Tibial nerve (tissue), 4 donors: Measurements from ENCODE around the gene F5. TPM values are rescaled to one million over a fixed set of nuclear protein-coding genes. Genes with fewer than 3 reads are reported as not detected.

Source experiments
- DNase-seq, 2 donors: peaks; one replicate each; pipeline ENCODE4 v3.0.0-alpha.2; 2019; ENCODE audit warnings: low spot score in 2 of 2
- H3K27ac ChIP-seq, 4 donors: fragments of 200-600 bp; sonication (generic) in 3 of 4; one replicate each; pipeline ENCODE4 v1.5.1; 2017 to 2019; ENCODE audit warnings: mild to moderate bottlenecking in 1 of 4
- H3K27me3 ChIP-seq, 2 donors: fragments of 200-600 bp; sonication (generic) in 1 of 2; one replicate each; pipeline versions ENCODE4 v1.5.1 to v1.6.0; 2017 to 2019
- H3K36me3 ChIP-seq, 3 donors: fragments of 200-600 bp; sonication (generic); one replicate each; pipeline ENCODE4 v1.5.1; 2018 to 2019
- H3K4me1 ChIP-seq, 4 donors: fragments of 200-600 bp; sonication (generic) in 3 of 4; one replicate each; pipeline ENCODE4 v1.5.1; 2017 to 2019
- H3K4me3 ChIP-seq, 4 donors: fragments of 200-600 bp; sonication (generic) in 3 of 4; one replicate each; pipeline ENCODE4 v1.5.1; 2017 to 2019; ENCODE audit warnings: mild to moderate bottlenecking in 1 of 4, moderate library complexity in 1 of 4
- H3K9me3 ChIP-seq, 4 donors: fragments of 200-600 bp; sonication (generic) in 3 of 4; one replicate each; pipeline ENCODE4 v1.5.1; 2017 to 2019
- EP300 ChIP-seq, 2 donors: sonication (generic); formaldehyde crosslinking; IDR thresholded peaks; one replicate each; pipeline ENCODE4 v1.6.1; 2017; ENCODE audit warnings: antibody characterized with exemption in 2 of 2, mild to moderate bottlenecking in 1 of 2
- POLR2A ChIP-seq, 2 donors: fragments of 450-650 bp; IDR thresholded peaks; one replicate each; pipeline ENCODE4 v1.6.1; 2017; ENCODE audit warnings: antibody characterized with exemption in 2 of 2, mild to moderate bottlenecking in 2 of 2, moderate library complexity in 2 of 2
- WGBS, 2 donors: methylation state at CpG; one replicate each; pipeline ENCODE4 v1.1.5; 2018; 5-methylcytosine and 5-hydroxymethylcytosine counted together
- total RNA-seq, 4 donors: library from RNA; depleted of rRNA; stranded (reverse); fragments of >200 nt; gene quantifications; one replicate each; pipeline ENCODE4 v1.1.0, GENCODE V29; 2016
- TF ChIP-seq, protein P1 (sequence below), 5 experiments: fragments of 200-600 bp in 3 of 5; fragments of 450-650 bp in 2 of 5; sonication (generic) in 3 of 5; IDR thresholded peaks; one replicate each; pipeline ENCODE4 v1.5.1; 2016 to 2019; ENCODE audit warnings: antibody characterized with exemption in 5 of 5, mild to moderate bottlenecking in 3 of 5, moderate library complexity in 2 of 5

The F5 gene
- total RNA-seq, 4 donors from 2014 or later, result 0.42 to 0.98 (median 0.60) TPM; not detected in 1

DNA sequence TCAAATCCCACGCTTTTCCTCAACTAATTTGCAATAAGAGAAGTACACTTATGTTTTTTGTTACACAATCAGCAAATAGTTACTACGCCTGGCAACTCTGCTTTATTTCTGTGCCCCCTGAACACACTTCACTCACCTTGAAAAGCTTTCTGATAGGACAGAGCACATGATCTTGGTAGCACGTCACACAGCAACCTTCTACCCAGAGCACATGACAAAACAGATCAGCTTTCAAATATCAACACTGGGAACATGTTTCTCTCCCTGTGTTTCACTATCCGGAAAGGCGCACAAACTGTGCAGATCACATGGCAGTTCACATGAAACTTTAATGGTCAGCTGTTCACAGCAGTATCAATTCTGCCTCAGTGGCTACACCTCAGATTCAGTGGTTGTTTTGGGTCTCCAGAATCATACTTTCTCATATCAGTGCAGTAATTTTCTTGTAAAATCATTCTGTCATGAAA is 102.7 kb downstream of the F5 start:
- Histone ChIP-seq H3K4me3 (peak overlapping the region; percentile 73 to 99 (median 88)), H3K36me3 (no peaks in the 10 kb centered on the region), H3K27ac (peak overlapping the region; percentile 97 to 100 (median 98)), H3K27me3 (no peaks in the 10 kb centered on the region), H3K9me3 (no peaks in the 10 kb centered on the region), H3K4me1 (peaks cover 0 to 54% (median 16%) of the 10 kb centered on the region in 4 donors)
- DNase-seq, result peak in 1 of 2 donors; percentile 65
- WGBS, 2 donors, result 47 to 48% methylated on average over 5 of the region's 5 CpGs
- TF ChIP-seq, protein P1, sequence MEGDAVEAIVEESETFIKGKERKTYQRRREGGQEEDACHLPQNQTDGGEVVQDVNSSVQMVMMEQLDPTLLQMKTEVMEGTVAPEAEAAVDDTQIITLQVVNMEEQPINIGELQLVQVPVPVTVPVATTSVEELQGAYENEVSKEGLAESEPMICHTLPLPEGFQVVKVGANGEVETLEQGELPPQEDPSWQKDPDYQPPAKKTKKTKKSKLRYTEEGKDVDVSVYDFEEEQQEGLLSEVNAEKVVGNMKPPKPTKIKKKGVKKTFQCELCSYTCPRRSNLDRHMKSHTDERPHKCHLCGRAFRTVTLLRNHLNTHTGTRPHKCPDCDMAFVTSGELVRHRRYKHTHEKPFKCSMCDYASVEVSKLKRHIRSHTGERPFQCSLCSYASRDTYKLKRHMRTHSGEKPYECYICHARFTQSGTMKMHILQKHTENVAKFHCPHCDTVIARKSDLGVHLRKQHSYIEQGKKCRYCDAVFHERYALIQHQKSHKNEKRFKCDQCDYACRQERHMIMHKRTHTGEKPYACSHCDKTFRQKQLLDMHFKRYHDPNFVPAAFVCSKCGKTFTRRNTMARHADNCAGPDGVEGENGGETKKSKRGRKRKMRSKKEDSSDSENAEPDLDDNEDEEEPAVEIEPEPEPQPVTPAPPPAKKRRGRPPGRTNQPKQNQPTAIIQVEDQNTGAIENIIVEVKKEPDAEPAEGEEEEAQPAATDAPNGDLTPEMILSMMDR (IDR thresholded peaks at IDR 0.05), result no peak
- peak; percentile 58 to 94 for TF ChIP-seq EP300 (IDR thresholded peaks at IDR 0.05)
- peak; percentile 33 to 72 for TF ChIP-seq POLR2A (IDR thresholded peaks at IDR 0.05)

DNA sequence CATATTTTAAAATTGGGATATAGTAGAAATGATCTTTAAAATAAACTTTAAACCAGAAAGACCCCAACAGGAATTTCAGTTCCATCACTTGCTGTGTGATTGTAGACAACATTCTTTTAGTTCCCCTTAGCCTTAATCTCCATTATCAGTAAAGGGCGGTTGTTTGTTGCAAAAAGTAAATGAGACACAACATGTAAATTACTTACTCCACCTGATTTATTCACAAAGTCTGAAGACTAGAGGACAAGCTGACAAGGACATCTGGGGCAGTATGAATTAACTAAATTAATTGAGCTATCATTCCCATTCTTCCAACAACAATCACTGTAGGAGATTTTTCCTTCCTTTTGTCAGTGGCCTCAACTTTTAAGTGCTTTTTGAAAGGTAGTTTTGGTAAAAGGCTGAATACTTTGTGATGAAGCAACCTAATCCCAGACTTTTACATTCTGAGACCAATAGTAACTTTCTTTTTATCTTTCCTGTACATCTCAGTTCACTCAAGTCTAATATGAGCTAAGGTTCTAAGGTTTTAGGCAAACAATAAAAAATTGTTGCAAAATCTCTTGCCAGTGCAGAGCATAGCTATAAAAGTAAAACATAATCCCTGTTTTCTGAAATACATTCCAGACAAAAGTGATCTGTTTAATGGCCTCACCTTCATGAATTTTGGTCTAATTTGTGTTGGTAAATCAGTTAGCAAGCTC is 106.8 kb downstream of the F5 start:
- WGBS, 2 donors, result 95 to 100% methylated on average over 1 of the region's 1 CpG
- H3K36me3 ChIP-seq, result peaks cover 0 to 15% (median 7%) of the 10 kb centered on the region in 3 donors
- no peak overlapping the region for H3K27ac ChIP-seq
- no peak for TF ChIP-seq EP300 (IDR thresholded peaks at IDR 0.05)
- TF ChIP-seq, protein P1 (IDR thresholded peaks at IDR 0.05), result no peak
- no peak for TF ChIP-seq POLR2A (IDR thresholded peaks at IDR 0.05)
- DNase-seq, result no peak
- peaks cover 0 to 35% (median 8%) of the 10 kb centered on the region in 4 donors for H3K4me1 ChIP-seq
- no peaks in the 10 kb centered on the region for H3K27me3 ChIP-seq
- no peaks in the 10 kb centered on the region for H3K9me3 ChIP-seq
- no peak overlapping the region for H3K4me3 ChIP-seq

DNA sequence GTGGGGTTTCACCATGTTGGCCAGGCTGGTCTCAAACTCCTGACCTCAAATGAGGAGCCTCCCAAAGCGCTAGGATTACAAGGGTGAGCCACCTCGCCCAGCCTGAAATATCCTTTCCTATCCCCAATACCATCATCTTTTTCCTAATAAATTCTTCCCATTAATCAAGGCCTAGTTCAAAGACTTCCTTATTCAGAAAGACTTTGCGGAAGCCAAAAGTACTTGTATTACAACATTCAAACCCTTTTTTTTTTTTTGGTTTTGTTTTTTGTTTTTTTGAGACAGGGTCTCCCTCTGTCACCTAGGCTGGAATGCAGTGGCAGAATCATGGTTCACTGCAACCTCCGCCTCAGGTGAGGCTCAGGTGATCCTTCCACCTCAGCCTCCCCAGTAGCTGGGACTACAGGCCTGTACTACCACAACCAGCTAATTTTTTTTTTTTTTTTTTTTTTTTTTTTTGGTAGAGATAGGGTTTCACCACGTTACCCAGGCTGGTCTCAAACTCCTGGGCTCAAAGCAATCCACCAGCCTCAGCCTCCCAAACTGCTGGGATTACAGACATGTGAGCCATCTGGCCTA is 108.1 kb downstream of the F5 start:
- TF ChIP-seq, protein P1 (IDR thresholded peaks at IDR 0.05), result no peak
- TF ChIP-seq EP300 (IDR thresholded peaks at IDR 0.05) (no peak), POLR2A (IDR thresholded peaks at IDR 0.05) (no peak)
- no peaks in the 10 kb centered on the region for H3K9me3 ChIP-seq
- H3K4me1 ChIP-seq, result peaks cover 0 to 21% (median 2%) of the 10 kb centered on the region in 4 donors
- WGBS, 2 donors, result 91 to 93% methylated on average over 5 of the region's 5 CpGs
- H3K4me3 ChIP-seq, result no peak overlapping the region
- H3K27me3 ChIP-seq, result no peaks in the 10 kb centered on the region
- no peak for DNase-seq
- H3K27ac ChIP-seq, result no peak overlapping the region
- H3K36me3 ChIP-seq, result peaks cover 0 to 15% (median 7%) of the 10 kb centered on the region in 3 donors

DNA sequence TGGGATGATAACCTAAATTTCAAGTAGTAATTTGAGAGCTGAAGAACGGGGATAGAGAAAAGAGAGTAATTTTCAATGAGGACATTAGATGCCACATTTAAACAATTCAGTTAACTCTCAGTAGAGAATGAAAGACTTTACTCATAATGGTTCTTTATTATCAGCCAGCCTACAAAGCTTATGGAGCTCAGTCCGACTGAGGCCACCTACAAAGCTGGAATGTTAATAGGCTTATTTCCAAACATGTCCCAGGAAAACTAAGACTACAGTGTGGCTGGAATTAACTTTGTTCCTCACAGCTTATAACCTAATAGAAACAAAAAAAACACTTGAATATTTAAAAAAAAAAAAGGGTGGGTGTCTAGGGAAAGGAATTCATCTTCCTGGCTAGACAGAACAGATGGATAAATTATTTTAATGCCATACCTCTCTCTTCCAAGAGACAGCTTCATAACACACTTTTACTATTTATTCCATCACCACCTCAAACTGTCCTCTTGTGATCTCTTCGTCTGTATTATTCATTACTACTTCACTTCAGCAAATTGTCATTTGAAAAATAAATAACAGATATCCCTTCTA is 110.4 kb downstream of the F5 start:
- TF ChIP-seq POLR2A (IDR thresholded peaks at IDR 0.05) (no peak), EP300 (IDR thresholded peaks at IDR 0.05) (no peak)
- TF ChIP-seq, protein P1 (IDR thresholded peaks at IDR 0.05), result no peak
- Histone ChIP-seq H3K27ac (no peak overlapping the region), H3K9me3 (no peaks in the 10 kb centered on the region), H3K36me3 (peaks cover 0 to 15% (median 7%) of the 10 kb centered on the region in 3 donors), H3K4me3 (no peak overlapping the region), H3K27me3 (no peaks in the 10 kb centered on the region), H3K4me1 (peaks cover 0 to 9% (median 0%) of the 10 kb centered on the region in 4 donors)
- WGBS, 2 donors, result 47 to 49% methylated on average over 3 of the region's 3 CpGs
- DNase-seq, result no peak
